HG03521 (cell line): ENCODE data around the gene TPCN2.

ENCODE experiments used
- ATAC-seq: cut with Tn5 transposase; IDR thresholded peaks from one replicate; pipeline ENCODE4 v1.9.1; 2021; ENCODE audit warnings: mild to moderate bottlenecking, moderate library complexity; ENCODE audit not compliant: unreplicated experiment

TPCN2 gene

DNA sequence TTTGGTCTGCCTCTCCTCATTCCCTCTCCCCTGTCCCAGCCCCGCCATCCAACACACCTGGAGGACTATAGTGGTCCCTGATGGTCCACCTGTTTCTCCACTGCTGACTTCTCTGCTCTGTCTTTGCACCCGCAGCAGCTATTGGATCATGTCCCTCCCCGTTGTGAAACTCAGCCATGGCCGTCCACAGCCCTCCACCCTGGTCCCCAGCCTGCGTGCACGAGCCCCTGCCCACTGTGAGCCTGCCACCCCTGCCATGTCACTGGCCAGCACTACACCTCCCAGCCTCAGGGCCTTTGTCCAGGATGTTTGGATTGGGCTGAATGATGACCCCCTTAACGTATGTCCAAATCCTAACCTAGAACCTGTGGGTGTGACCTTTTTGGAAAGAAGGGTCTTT lies 59.3 kb downstream of the TPCN2 start:
- ATAC-seq: no peak

DNA sequence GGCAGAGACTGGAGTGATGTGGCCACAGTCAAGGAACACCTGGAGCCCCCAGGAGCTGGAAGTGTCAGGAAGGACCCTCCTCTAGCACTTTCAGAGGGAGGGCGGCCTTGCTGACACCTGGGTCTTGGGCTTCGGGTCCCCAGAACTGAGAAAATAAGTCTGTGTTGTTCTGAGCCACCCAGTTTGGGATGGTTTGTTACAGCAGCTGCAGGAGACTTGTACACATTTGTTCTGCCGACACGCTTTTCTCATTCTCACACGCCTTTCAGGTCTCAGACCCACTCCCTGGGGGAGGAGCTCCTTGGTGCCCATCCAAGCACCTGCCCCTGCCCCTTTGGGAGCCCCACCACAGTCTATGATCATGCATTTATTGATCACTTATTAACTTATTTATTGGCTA lies 59.8 kb downstream of the TPCN2 start:
- ATAC-seq: no peak

- no peak for ATAC-seq
These were observed 60.4 kb downstream of the TPCN2 start for GRCh38 chr11:69109101-69109500.

DNA sequence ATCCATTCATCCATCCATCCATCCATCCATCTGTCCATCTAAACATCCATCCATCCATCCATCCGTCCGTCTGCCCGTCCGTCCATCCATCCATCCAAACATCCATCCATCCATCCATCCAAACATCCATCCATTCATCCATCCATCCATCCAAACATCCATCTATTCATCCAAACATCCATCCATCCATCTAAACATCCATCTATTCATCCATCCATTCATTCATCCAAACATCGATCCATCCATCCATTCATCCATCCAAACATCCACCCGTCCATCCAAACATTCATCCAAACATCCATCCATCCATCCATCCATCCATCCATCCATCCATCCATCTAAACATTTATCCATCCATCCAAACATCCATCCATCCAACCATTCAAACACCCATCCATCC lies 61.7 kb downstream of the TPCN2 start:
- no peak for ATAC-seq

- ATAC-seq: no peak
These were observed 63.2 kb downstream of the TPCN2 start for GRCh38 chr11:69111624-69112542.

DNA sequence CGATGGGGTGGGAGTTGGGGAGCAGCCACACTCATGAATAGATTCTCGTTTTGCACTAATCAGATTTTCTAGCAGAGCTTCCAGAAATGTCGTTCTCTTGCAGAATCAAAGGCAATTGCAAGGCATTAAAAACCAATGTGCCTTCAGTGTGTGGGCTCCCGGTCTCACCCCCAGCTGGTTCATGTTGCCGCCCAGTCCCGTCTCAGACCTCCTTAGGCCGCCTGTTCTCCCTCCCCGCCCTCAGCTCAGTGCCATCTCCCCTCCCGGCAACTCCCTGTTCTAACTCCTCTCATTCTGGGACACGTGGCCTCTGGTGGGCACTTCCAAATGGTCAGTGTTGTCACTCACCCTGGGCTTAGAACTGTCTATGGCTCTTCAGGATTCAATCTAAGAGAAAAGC lies 64.5 kb downstream of the TPCN2 start:
- no peak for ATAC-seq

- no peak for ATAC-seq
These were observed 65.1 kb downstream of the TPCN2 start for GRCh38 chr11:69113646-69114340.

DNA sequence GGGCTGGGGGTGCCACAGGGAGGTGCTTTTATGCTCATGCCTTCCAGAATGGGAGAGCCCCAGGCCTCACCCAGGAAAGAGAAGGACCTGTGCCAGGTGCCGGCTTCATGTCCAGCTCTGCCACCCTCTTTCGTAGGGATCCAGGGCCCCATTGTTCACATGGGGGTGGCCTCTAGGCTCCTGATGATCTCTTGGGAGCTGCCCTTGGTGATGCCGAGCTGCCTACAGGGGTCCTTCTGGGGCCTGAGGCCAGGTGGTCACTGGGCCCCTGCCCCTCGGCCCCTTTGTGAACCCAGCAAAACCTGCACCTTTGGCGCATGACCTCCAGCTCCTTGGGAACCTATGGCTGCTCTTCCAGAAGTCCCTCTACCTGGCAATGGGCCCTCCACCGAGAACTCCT lies 65.6 kb downstream of the TPCN2 start:
- ATAC-seq: no peak

DNA sequence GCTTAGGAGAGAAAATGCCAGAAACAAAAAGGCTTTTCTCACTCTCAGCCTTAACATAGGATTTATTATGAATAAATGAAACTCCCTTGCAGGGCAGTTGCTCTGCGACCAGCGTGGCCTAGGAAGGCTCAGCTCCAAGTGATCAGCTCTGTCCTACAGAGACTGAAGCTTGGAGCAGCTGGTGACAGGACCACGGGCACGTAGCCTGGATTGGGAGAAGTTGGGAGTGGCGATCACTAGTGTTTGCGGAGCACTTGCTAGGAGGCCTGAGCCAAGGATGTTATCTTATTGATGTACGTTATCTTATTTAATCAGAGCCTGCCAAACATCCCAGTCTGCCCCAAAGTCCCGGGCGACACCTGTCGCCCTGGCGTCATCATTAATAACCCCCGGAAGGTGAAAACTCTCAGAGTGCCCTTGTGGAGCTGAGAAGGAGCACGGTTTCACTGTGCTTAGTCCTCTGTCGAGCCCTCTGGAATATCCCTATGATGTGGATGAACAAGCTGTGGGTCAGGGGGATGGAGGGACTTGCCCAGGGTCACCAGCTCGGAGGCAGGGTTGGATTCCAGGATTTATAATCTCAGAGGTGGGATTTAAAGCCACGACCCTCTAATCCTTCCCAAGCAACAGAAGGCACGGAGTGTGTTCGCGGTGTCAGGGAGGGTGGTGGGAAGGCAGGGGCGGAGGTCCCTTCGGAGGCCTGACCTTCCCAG lies 66.2 kb downstream of the TPCN2 start:
- ATAC-seq: no peak

DNA sequence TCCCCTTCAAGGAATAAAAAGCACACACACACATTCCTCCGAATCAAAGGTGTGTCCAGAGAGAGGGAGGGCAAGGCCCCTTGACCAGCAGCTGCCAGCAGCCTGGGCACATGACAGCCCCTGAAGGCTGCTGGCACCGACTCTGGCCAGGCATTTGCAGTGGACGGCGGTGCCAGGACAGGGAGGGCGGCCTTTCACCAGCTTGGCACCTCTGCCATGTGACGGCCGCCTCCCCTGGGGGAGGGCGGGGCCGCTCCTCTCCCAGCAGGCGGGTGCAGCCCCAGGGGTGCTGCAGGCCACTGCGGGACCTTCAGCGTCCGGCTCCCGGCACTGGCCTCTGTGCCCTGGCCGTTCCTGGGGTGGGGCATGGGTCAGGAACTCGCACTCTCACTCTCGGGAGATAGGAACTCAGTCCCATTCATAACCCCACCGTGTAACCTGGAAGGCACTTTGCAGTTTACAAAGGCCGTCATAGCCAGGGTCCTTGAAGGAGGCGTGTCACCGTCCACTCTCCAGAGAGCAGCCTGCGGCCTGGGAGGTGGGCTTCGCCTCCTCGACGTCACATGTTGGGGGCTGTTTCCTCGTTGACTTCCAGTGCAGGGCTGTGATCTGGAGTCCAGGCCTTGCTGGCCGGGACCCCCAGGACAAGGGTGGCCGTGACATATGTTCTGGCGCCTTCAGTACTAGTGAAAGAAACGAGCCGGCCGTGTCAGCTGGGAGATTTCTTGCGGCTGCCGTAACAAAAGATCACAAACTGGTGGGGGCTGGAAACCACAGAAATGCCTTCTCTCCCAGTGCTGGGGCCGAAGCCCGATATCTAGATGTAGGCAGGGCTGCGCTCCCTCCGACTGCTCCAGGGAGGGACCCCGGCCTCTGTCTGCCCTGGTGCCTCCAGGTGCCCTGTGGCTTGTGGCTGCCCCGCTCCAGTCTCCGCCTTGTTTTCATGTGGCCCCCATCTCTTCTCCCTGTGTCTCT lies 67.1 kb downstream of the TPCN2 start:
- ATAC-seq: no peak

DNA sequence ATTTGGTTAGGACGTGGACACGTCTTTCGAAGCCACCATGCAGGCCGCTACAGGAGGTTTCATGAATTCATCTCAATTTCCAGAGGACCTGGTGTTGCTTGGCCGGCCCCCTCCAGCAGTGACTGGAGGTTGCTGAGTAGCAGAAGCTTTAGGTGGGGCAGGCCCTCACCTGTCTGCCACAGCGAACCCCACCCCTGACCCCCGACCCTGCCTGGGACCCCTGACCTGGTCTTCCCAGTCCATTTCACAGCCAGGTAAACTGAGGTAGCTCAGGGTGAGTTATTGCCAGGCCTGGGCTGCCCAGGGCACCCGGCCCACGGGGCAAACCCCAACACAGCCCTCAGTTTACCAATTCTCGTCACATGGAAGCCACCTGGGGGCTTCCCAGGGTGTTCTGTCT lies 67.9 kb downstream of the TPCN2 start:
- ATAC-seq: no peak

DNA sequence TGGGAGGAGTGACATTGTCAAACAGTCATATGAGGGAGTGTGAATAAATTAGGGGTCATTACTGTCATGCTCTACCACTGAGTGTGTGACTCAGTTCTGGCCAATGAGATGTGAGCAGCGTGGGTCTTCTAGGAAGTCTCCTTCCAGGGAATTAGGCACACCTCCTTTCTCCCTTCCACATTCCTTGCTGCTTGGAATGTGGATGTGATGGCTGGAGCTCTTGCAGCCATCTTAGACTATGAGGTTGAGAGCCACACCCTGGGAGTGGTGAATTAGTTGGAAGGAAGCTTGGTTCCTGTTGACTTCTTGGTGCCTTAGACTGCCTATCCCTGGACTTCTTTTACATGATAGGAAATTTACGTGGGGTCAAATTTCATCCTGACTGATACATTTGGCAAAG lies 70.5 kb downstream of the TPCN2 start:
- no peak for ATAC-seq

DNA sequence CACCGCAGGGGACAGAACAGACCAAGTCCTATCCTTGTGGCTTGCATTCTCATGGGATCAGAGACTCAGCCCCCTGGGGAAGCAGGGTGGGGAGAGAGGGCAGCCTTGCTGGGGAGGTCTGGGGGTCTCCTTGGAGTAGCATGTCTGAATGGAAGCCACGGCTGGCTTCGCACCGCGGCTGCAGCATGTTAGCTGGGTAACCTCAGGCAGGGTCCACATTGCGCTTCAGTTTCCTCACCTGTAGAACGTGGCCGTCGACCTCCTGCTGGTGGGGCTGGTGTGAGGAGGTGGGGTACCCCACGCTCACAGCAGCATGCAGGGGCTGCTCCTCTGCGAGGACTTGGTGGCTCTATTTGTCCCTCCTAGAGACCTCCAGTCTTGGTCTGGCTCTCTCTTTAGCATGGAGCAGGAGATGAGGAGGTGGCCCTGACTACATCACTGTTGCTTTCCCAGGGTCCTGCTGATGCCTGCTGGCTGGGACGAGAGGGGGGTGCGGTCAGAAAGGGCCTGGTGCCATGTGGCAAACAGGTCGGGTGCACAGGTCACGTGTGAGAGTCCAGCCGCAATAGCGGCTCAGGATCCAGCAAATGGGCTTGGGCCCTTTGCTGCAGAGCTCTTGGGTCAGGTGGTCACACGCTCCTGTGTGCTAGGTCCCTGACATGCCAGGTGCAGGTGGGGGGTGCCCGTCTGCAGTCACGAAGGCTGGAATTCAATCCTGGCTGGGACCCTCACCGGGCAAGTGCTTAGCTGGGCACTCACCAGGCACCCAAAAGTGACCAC lies 71.6 kb downstream of the TPCN2 start:
- no peak for ATAC-seq

DNA sequence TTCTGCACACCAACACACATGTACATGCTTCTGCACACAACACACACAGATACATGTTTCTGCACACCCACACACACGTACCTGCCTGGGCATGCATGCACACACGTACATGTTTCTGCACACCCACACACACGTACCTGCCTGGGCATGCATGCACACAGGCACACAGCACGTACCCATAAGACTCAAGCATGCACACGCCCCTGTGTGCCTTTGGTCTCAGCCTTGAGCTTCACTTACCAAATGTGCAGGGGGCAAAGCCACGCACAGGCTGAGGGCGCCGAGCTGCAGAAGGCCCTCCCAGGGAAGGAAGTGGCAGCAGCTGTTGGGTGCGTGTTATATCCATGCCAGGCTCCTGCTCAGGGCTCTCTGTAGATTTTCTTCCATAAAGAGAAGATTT lies 72.3 kb downstream of the TPCN2 start:
- ATAC-seq: no peak

- ATAC-seq: no peak
These were observed 73.0 kb downstream of the TPCN2 start for GRCh38 chr11:69121621-69122325.

- no peak for ATAC-seq
These were observed 73.5 kb downstream of the TPCN2 start for GRCh38 chr11:69122326-69122629.

GRCh38 chr11:69122630-69123431 lies 74.1 kb downstream of the TPCN2 start:
- ATAC-seq: no peak
